ENCODE data around the gene AIP.
"Not testable (repeated sequence)": the region's sequence is repeated elsewhere in the genome, so short reads cannot be mapped to it uniquely, and the experiment has no call there.

The AIP gene

DNA sequence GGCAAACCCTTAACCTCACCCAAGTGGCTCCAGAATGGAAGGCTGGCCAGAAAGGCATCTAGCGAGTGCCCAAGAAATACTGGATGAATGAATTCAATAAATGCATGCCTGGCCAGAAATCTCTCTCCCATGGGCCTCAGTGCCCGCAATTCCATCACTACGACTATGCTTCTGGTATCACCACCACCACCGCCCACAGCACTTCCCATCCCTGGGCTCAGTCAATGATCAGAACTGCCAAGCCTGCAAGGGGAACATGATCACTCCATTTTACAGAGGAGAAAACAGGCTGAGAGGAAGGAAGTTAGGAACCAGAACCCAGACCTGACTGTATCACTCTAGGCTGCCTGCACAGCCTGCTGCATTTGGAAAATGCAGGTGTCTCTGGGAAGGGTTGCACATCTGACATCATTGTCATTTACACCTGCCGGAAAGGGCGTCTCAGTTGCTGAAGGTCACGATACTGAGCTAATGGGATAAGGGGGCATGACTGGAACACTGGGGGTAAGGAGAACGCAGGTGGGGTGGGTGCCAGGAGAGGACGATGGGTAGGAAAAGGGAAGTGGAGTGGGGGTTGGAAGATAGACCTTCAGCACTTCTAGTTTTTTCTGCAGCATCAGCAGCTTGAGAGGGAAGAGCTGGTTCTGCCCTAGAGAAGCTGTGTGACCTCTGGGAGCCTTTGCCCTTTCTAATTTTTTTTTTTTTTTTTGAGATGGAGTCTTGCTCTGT lies 33.5 kb upstream of the AIP start:
- peak; percentile 28 for DNase-seq

DNA sequence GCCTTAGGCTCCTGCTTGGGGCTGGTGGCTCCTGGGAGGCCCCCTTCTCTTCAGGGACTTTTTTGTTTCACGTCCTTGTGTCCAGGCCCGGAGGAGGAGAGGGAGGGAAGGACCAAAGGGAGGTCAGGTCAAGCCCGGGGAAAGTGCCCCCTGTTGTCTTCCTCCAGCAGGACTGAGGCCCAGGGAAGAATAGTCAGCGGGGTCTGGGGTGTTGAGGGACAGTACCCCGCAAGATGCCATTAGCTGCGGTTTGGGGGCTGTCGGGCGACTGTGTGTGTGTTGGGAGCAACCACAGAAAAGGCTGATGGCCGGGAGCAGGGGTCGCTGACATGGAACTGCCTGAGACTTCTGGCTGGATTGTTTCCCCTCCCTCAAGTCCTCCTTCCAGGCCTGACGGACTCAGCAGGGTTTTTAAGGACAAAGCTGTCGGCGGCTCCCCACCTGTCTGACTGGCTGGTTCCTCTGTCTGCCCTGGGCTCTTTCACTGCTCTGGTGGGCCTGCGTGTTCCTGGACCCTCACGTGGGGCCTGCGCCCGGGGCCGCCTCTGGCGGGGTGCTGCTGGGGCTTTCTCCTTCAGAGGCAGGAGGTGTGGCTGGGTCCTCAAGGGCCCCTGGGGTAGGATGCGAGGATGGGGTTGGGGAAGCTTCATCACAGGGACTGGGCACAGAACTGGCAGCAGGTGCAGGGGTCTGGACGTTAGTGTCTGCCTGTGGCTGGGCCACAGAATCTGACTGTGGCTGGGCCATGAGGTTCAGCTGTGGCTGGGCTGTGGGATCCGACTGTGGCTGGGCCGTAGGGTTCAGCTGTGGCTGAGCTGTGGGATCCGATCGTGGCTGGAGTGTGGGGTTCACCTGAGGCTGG lies 31.8 kb upstream of the AIP start:
- no peak for DNase-seq

DNA sequence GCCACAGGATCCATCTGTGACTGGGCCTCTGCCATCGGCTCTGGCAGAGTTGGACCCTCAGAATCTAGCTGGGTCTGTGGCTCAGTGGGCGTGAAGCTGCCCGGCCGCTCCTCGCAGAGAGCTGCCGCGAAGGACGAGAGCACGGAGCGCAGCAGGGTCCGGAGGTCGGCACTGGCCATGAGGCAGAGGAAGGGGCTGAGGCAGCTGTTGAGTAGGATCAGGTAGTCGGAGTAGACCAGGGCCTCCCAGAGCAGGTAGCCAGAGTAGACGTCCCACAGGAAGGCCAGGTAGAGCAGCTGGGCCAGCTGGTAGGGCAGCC lies 31.2 kb upstream of the AIP start:
- no peak for DNase-seq

DNA sequence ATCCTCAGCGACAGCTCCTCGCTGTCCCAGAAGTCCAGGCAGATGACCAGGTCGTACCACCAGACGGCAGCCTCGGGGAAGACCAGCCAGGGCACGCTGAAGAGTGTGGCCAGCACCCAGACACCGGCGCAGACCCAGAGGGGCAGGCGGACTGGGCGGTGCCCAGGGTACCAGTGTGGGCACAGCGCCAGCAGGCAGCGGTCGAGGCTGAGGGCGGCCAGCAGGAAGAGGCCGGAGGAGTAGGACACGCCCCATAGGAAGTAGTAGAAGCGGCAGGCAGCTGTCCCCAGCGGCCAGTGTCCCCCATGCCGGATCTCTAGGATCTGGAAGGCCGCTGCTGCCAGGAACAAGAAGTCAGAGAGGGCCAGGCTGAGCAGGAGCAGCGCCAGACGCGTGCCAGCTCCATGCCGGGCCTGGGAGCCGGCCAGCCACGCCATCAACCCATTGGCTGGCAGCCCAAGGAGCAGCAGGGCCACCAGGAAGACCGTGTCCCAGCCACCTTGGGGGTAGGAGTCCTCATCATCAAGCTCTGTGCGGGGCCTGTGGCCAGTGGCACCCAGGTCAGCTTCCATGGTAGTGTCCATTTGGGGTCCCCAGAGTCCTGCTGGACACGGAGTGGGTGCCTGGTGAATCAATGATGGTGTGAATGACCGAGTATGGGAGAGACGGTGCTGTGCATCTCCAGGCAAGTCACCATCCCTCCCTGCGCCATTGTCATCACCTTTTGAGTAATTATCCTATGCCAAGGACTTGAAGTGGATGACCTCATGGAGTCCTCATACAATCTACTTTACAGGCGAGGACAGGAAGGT lies 30.5 kb upstream of the AIP start, which contains the start of gene GPR152:
Gene GPR152, minus strand, starts transcription at position 589 of the 812 bp plus-strand sequence. Its CDS starts 5 bp downstream, at position 584.
- DNase-seq: peak; percentile 4

DNA sequence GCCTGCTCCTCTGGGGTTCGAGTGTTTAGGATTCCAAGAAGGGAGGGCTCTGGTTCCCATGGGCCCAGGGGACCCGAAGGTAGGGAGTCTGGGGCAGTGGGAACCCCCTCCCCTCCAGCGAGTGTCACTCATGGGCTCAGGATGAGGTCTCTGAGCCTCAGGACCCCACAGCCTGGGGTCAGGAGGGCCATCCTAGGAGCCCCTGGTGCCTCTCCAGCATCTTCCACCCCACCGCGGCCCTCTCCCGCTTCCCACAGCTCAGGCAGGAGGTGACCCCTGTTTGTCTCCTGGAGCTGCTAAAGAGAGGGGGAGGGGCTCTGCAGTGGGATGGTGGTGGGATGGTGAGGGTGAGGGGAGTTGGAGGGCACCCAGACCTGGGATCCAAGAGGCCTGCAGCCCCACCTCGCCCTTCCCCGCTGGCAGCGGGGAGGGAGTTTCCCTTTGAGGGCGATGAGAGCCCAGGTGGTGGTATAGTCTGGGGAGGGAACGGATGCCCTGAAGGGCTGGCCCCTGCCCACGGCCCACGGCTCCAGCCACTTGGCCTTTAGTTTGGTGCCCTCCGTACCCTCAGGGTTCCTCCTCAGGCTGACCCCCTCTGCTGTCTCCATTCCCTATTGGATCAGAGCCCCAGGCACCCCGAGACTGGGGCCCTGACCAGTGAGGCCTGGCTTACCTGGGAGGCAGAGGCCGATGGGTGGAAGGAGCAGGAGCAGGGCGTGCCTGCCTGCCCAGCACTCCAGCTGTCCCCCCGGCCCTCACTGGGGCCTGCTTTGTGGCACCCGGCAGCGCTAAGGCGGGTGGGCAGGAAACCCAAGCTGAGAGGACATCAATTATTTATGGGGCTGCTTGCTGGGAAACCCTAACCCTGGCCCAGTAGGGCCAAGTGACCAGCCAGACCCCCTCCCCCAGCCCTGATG lies 28.8 kb upstream of the AIP start:
- DNase-seq: no peak

DNA sequence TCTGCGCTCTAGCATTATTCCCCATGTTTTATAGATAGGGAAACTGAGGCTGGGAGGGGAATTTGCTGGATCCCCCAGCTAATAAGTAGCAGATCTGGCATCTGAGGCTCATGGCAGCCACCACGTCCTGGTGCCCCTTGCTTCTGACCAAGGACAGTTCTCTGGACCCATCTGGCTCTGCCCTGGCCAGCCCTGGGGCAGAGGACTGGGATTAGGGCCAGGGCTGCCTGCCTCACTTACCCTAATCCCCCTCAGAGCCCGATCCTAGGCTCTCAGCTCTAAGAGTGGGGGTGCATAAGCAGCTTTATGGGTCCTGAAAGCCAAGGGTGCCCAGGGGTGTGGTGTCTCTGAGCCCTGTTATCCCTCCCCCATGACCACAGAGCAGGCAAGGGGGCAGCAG lies 27.8 kb upstream of the AIP start, which contains the start of gene CABP4:
Gene CABP4, plus strand, starts transcription at position 301 of the 400 bp plus-strand sequence. Its CDS starts 70 bp downstream, at position 371.
- no peak for DNase-seq

DNA sequence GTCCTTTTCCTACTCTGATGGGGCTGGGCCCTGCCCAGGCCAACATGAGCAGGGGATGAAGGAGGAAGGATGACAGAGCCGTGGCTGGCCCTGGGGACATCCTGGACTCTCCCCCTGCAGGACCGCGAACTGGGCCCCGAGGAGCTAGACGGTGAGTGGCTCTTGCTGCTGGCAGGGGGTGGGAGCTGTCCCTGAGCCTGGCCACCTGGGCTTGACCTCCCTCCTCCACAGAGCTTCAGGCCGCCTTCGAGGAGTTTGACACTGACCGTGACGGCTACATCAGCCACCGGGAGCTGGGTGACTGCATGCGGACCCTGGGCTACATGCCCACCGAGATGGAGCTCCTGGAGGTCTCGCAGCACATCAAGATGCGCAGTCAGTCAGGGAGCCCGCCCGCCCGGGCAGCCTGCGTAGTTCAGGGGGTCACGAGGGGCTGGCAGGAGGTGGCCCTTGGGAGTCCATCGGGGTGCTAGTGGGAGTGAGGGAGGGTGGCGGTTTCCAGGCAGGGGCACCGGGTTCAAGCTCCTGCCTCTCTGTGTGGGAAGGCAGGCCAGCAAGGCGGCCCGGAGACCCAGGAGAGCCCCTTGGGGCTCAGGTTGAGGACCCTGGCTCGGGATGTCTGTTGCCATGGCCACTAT lies 26.6 kb upstream of the AIP start:
- no peak for DNase-seq

DNA sequence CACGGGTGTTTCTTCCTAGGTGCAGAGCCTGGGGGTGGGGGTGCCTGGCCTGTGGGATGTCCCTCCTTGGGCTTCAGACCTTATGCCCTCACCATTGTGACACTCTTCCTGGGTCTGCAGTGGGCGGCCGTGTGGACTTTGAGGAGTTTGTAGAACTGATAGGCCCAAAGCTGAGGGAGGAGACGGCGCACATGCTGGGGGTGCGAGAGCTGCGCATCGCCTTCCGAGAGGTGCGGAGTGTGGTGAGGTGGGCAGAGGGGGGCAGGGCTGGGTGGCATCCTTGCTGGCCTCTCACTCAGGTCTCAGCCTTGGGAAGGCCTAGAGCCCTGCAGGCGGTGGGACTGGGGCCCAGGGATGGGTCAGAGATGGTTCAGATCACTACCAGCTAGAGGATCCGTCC lies 25.4 kb upstream of the AIP start:
- no peak for DNase-seq

DNA sequence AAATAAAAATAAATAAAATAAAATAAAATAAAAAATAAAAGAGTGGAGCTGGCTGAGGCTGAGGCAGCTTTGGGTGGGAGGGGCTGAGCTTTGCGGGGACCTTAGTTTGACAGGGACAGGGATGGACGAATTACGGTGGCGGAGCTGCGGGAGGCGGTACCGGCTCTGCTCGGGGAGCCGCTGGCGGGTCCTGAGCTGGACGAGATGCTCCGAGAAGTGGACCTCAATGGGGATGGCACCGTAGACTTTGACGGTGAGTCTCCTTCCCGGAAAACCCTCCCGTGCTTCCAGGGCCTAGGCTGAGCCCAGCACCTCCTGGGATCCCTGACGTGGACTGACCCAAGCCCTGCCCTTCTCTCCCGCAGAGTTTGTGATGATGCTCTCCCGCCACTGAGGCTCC lies 24.6 kb upstream of the AIP start:
- no peak for DNase-seq

DNA sequence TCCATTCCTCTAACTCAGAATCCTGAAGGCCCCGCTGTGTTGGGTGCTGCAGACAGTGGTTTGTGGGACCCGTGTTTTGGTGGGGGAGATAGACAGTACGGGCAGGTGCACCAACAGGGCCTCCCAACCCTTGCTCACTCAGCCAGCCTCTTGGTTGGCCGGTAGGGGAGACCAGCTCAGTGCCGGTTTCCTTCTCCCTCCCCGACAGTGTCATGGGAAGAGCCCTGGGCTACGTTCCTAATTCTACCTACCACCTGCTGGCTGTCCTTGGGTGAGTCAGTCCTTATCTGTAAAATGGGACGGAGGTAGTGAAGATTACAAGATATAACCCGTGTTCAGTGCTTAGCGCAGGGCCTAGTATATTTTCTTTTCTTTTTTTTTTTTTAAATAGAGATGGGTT lies 19.6 kb upstream of the AIP start:
- no peak for DNase-seq

DNA sequence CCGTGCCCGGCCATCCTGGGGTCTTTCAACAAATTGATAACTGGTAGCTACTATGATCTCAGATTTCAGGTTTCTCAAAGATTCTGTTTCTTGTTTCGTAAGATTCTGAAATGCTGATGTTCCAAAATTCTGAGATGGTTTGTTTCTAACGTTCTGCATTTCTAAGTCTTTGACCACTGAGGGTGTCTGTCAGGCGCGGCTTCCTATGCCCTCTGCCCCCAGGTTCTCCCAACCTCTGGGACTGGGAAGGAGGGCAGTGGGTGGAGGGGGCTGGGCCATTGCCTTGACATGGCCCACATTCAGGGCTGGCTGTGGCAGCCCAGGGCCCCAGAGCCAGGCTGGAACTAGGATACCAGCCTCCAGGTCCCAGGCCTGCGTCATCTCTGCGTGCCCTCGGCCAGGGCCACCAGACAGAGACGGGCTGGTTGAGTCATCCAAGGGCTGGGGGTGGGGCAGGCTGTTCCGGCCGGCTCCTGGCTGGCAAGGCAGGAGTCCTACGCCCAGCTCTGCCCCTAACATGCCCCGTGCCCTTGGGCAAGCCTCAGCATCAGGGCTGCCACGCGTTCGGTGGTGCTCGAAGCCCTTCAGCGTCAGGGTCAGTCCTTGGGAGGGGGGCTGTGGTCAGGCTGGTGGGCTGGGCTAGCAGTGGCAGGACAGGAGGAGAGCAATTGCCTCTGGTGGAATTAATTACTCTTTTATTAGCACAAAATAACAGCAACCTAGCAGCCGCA lies 19.0 kb upstream of the AIP start:
- no peak for DNase-seq

DNA sequence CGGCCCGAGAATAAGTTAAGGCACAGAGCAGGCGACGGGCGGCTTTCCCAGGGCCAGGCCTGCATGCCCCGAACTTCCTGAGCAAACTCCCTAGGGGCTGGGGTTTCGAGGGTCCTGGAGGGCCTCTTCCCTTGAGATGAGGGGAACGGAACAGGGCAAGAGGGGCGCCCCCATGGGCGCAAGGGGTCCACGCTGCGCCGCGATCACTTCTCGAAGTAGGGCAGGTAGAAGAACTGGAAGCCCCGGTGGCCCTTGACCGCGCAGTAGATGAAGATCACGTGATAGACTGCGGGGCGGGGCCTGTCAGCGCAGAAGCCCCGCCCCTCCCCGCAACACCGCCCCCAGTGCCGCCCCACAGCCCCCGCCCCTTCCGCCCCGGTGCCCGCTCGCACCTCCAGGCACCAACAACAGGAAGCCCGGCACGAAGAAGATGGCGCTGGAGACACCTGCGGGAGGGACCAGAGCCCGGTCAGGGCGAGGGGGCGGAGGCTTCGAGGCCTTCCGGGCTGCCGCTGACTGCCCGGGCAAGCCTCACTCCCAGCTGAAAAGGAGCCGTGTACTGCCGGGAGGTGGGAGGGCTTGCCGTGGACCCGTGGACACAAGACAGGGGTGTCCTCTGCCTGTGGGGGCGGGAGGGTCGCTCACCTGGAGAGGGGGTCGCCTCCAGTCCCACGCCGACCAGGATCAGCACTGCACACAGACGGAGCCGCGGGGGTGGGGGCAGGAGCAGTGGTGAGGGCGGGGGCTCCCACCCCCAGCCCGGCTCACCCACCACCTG lies 18.2 kb upstream of the AIP start:
- peak; percentile 91 for DNase-seq

DNA sequence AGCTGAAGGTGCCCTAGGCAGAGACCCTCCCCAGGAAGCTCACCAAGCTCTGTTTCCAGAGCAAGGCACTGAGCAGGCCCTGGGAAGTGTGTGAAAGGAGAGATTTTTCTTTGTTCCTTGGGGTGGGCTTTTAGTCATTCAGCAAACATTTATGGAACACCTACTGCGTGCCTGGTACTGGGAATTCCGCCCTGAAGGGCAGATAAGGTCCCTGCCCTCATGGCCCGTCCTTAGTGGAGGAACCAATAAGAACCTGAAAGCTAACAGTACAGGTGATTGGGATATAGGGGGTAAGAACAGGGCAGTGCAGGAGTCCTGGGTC lies 17.7 kb upstream of the AIP start:
- no peak for DNase-seq

DNA sequence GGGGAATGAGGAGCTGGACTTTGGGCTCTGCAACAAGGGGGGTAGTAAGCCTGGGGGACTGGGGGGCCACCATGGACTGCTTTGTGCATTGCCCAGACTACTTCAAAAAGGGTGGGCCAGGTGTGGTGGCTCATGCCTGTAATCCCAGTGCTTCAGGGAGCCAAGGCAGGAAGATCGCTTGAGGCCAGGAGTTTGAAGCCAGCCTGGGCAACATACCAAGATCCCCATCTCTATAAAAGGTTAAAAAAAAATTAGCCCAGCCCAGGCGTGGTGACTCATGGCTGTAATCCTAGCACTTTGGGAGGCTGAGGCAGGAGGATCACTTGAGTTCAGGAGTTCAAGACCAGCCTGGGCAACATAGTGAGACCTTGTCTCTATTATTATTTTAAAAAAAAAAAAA lies 17.3 kb upstream of the AIP start:
- not testable (repeated sequence) for DNase-seq

DNA sequence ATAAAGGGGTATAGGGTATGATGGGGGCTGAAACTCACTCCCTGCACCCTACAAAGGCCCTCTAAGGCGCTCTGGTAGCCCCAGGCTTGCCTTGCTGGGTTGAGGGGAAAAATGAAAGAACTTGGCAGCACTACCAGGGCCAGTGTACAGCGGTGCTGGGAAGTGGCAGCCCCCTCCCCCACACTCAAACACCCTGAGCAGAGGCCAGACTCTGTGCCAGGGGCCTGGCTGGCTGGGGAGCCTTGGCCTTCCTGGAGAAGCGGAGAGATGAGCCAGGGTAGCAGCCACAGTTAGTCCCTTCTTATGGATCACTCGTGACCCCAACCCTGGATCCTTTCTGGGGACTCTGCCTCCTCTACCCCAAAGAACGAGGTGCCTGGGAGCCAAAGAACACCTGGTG lies 16.5 kb upstream of the AIP start:
- DNase-seq: no peak

DNA sequence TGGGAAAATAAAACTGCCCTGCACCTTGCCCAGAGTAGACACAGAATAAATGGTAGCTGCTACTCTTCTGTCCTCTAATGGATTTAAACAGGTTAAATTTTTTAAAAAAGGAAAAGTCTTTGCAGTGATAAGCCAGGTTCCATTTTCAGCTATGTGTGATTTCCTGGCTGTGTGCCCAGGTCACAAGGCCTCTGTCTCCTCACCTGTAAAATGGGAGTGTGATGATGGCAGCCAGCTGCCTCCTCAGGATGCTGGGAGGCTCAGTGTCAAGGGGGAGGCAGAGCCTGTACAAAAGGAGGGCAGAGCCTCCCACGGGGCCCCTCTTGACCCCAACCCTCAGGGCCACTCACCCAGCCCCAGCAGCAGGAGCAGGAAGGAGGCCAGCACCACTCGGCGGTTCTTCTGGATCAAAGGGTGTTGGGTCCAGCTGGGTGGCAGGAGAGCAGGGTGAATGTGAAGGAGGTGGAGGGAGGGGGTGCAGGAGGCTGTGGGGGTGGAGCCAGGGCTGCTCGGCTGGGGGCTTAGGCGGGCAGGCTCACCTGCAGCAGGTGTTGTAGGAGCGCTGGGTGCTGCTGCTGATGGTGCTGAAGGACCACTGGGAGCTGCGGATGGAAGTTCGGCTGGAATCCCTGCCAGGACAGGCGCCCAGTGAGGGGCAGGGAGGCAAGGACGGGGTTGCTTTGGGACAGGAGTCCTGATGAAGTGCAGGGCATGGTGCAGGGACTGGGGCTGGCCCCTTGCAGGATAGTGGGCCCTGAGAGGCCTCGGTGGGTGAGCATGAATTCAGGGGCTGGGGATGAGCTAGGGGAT lies 15.7 kb upstream of the AIP start:
- no peak for DNase-seq

DNA sequence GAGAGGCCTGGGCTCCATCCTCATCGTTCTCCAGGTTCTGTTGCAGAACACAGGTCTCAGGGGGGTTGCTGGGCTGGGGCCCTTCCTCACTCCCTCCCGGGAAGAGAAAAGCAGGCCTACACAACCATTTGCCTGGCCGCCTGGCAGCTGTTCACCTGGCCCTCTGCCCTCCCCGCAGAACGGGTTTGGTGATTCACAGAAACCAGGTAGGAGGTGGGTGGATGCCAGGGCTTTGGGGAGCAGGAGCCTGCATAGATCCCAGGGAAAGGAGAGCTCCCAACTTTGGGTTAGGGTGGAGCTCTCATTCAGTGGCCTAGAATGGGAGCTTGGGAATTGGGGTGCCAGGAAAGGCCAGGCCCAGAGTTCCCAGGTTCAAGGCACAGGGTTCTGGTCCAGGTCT lies 14.8 kb upstream of the AIP start:
- peak; percentile 15 for DNase-seq

DNA sequence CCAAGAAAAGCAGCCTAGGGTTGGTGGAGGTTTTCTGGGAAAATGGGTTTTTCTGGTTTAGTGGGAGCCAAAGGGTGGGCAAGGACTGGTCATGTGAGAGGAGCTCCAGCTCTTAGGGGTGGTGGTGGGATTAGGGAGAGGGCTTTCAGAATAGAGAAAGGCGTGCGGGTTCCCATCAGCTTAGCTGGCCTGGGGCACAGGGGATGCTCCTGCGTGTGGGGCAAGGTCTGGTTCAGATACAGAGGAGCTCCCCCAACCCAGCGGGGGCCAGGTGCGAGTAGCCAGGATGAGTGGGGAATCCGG lies 14.4 kb upstream of the AIP start:
- no peak for DNase-seq

DNA sequence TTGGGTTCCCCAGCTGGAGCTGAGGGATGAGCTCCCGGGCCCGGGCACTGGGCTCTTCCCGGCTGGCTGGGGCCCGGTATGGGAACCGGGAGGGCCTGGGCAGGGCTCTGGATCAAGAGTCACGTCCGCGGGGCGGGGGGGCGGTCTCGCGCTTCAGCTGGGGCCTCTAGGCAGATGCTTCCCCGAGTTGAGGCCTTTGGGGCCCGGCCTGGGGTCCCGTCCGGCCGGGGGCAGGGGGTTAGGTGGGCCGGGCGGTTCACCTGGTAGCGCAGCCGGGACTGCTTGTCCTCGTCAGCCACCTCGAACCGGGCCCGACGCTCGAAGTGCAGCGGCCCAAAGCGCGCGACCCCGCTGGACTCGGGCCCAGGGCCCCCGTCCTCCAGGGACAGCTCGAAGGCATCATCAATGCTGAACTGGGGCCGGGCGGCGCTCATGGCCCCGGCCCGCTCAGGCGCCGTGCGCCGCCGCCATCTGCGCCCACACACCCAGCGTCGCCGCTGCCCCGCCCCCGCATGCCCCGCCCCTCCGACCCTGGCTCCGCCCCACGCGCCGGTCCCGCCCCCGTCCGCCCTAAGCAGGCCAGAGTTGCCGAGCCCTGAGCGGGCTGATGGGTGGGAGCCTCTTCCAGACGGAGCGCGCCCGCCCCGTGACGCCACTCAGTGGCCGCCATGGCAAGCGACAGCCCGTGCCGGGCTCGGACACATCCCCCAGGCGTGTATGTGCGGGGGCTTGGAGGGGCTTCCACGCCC lies 13.9 kb upstream of the AIP start, which contains the start of gene TMEM134:
Gene TMEM134, minus strand, starts transcription at position 493 of the 749 bp plus-strand sequence. Its CDS starts 59 bp downstream, at position 434.
- DNase-seq: peak; percentile 92

Measured in NCI-H774 (cell line).